DOHH2 (cell line): ENCODE data around the gene C13orf42.

Source experiments
- CTCF ChIP-seq: fragments of 200-600 bp; sonication (generic); IDR thresholded peaks from one replicate; pipeline ENCODE4 v1.5.1; 2014; ENCODE audit warnings: antibody characterized with exemption, mild to moderate bottlenecking, low read depth, low read length; ENCODE audit not compliant: poor library complexity, severe bottlenecking
- EZH2phosphoT487 ChIP-seq: fragments of 200-600 bp; sonication (generic); IDR thresholded peaks from 2 replicates; pipeline ENCODE4 v1.6.1; 2017; ENCODE audit warnings: borderline replicate concordance, mild to moderate bottlenecking, antibody characterized with exemption, low read length, moderate library complexity, mixed read lengths

GRCh38 chr13:51032831-51033230 is 78.2 kb downstream of the C13orf42 start:
- TF ChIP-seq CTCF (no peak), EZH2phosphoT487 (no peak)
